GM21367 (cell line): ENCODE results near the gene TMEM100.

Source experiments
- ATAC-seq: cut with Tn5 transposase; IDR thresholded peaks from one replicate; pipeline ENCODE4 v1.9.1; 2021; ENCODE audit not compliant: unreplicated experiment

The TMEM100 gene

GRCh38 chr17:55720919-55721836 lies 1.5 kb downstream of the TMEM100 start:
- no peak for ATAC-seq

GRCh38 chr17:55717898-55718735 lies 4.5 kb downstream of the TMEM100 start:
- peak; percentile 84 for ATAC-seq

GRCh38 chr17:55717432-55717831 lies 5.2 kb downstream of the TMEM100 start:
- ATAC-seq, result no peak

- no peak for ATAC-seq
These were observed 11.7 kb downstream of the TMEM100 start for GRCh38 chr17:55710829-55711496.

- ATAC-seq, result no peak
These were observed 12.3 kb downstream of the TMEM100 start for GRCh38 chr17:55710410-55710809.

GRCh38 chr17:55709984-55710383 lies 12.7 kb downstream of the TMEM100 start:
- no peak for ATAC-seq

GRCh38 chr17:55709440-55709839 lies 13.2 kb downstream of the TMEM100 start:
- ATAC-seq, result no peak

GRCh38 chr17:55708175-55708974 lies 14.3 kb downstream of the TMEM100 start:
- no peak for ATAC-seq

- ATAC-seq, result no peak
These were observed 15.6 kb downstream of the TMEM100 start for GRCh38 chr17:55706808-55707773.

- peak; percentile 63 for ATAC-seq
These were observed 16.8 kb downstream of the TMEM100 start for GRCh38 chr17:55705847-55706246.

GRCh38 chr17:55704401-55704800 lies 18.3 kb downstream of the TMEM100 start:
- ATAC-seq, result no peak

GRCh38 chr17:55702150-55702549 lies 20.5 kb downstream of the TMEM100 start:
- no peak for ATAC-seq

GRCh38 chr17:55699181-55699860 lies 23.3 kb downstream of the TMEM100 start:
- no peak for ATAC-seq

GRCh38 chr17:55694286-55694910 lies 28.3 kb downstream of the TMEM100 start:
- no peak for ATAC-seq

GRCh38 chr17:55693254-55694216 lies 29.1 kb downstream of the TMEM100 start:
- ATAC-seq, result no peak

- ATAC-seq, result no peak
These were observed 30.4 kb downstream of the TMEM100 start for GRCh38 chr17:55692276-55692675.

- ATAC-seq, result no peak
These were observed 31.0 kb downstream of the TMEM100 start for GRCh38 chr17:55691666-55692065.
